ENCODE measurements around the gene WWOX.

Gene WWOX

GRCh38 chr16:78483124-78483992 lies 383.9 kb downstream of the WWOX start:
- DNase-seq: no peak

DNA sequence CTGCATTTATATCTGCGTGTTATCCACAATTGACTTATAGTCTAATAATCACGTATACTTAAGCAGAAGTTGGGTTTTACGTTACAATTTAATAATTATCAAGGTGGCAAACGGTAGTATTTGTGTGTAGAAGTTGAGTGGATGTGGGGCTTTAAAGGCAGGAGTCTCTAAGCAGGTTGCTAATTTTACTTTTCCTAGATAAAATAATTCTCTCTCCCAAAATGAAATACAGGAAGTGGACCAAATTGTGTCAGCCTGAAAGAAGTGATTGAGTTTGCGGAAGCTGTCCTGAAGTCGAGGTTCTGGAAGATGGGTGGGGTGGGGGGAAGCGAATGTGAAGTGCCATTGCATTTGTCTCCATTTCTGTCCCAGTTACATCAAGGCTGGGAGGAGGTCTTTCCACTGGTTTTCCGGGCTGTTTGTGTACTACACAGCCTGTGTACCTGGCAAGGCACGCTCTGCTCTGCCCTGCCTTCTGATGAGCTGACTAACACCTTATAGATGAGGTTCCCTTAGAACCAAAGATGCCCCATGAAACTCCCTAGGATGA lies 385.1 kb downstream of the WWOX start:
- DNase-seq: no peak

GRCh38 chr16:78485188-78485916 lies 385.9 kb downstream of the WWOX start:
- DNase-seq: no peak

DNA sequence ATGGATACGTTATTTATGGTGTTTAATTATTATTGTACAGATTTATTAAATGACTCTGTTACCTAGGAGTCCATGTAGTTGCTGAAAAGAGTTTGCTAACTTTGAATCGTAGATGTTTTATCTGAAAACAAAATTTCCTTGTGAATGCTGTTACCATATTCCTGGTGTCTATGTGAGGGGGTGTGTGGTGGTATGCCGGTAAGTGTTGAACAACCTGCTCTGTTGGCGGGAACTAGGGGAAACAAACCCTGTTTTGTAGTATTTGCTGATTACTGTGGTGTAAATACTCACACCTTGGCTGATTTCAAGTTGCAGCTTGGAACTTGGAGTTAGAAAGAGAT lies 386.4 kb downstream of the WWOX start:
- DNase-seq: no peak

DNA sequence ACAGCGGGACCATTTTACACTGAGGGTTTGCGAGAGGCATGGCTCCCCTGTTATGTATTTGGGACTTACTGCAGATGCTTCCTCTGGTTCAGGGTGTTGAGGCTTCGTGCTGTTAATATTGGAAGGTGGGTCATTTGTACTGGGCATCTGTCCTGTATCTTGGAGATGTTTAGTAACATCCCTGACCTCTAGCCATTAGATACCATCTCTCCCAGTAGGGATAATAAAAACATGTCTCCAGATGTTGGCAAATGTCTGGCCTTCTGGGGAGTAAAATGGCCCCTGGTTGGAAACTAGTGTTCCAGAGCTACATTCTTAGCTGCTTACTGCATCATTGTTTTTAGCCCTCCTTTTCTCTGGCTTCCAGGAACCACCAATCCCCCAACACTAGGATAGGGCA lies 388.0 kb downstream of the WWOX start:
- no peak for DNase-seq

- no peak for DNase-seq
Measured at GRCh38 chr16:78489072-78489471, 389.6 kb downstream of the WWOX start.

GRCh38 chr16:78489631-78490030 lies 390.2 kb downstream of the WWOX start:
- DNase-seq: no peak

- DNase-seq: no peak
Measured at GRCh38 chr16:78490431-78490830, 391.0 kb downstream of the WWOX start.

DNA sequence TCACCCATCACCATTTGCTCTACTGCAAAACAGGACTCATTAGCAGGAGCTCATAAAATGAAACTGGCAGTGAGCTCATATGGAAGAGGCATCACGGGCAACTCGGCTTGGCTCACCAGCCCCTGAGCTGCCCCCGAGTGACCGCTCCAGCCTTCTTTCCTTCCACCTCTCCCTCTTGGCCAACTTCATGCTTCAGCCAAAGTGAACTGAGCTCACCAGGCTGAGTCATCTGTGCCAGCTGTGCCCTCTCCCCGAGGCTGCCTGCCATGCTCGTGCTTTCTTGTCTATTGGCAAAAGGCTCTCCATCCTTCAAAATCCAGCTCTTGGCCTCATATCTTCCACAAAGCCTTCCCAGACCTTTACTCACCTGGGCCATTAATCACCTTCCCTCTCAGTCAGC lies 391.4 kb downstream of the WWOX start:
- no peak for DNase-seq

DNA sequence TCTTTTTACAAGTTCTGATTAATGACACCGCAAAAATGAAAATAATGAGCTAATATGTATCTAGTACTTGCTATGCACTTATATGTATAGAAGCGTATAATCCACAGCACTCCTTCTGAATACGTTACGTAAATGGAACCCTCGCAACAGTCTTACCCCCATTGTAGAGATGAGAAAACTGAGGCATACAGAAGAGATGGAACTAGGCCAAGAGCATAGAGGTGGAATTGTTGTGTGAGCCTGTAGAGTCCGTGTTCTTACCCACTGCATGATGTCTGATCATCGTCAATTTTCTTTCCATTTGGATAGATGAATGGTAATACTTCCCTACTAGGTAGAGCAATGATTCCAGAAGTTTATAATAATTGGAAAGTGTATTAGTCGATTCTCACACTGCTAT lies 394.1 kb downstream of the WWOX start:
- DNase-seq: no peak

GRCh38 chr16:78494105-78494504 lies 394.7 kb downstream of the WWOX start:
- no peak for DNase-seq

DNA sequence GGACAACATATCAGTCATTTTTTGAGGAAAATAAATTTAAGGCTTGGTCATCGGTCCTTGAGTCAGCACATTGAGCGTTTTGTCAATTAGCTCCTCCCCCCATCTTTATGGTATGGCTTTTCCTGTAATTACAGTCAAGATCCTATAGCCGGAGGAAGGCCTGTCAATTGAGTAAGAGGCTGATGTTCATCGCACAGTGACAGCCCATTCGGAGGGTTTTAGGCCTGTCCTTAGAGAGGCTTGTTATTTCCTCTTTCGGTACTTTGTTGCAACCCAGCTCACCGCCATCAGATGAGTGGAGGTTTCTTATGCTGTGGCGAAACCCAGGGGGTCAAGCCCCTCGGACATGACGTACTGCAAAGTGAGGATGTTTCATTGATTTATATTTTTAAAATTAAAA lies 395.2 kb downstream of the WWOX start:
- DNase-seq: no peak

GRCh38 chr16:78496189-78496588 lies 396.7 kb downstream of the WWOX start:
- no peak for DNase-seq

DNA sequence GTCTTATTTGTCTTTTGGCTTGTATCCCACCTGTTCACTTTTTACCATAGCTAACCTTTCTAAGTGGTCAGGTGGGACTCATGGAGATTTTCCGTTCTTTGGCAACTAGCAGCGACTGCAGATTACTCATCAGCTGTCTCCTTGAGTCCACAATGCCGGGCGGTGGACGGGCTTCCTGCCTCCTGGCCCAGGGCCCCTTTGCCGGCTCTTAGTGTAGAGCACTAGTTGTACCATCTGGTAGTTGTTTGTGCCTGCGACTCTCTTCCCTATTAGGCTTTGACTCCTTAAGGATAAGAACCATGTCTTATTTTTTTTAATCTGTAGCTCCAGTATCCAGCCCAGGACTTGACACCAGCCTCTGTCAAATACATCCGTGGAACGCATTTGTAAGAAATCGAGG lies 399.9 kb downstream of the WWOX start:
- no peak for DNase-seq

DNA sequence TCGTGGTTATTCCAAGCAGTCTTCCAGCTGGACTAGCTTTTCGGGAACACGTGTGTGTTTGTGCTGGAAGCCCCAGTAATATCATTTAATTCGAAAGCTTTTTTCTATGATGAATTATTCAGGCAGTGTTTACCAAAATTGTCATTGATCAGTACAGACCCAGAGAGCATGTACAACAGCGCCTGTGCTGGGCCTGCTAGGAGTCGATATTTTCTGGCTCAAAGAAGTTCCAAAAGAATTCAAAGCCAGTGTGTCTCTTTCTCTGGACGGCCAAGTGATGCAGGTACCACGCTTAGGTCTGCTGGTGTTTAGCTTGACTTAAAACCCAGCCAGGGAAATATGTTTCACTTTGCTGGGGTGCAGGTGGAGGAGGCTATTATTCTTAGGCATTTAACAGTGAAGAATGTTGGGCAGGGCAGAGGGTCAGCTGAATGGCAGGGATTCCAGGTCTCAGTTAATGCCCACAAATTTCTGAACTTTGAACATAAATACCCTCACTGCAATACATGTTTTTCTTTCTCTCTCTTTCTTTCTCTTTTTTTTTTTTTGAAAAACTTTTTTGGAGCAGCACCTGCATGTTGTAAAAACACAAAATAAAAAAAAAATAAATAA lies 401.3 kb downstream of the WWOX start:
- no peak for DNase-seq

DNA sequence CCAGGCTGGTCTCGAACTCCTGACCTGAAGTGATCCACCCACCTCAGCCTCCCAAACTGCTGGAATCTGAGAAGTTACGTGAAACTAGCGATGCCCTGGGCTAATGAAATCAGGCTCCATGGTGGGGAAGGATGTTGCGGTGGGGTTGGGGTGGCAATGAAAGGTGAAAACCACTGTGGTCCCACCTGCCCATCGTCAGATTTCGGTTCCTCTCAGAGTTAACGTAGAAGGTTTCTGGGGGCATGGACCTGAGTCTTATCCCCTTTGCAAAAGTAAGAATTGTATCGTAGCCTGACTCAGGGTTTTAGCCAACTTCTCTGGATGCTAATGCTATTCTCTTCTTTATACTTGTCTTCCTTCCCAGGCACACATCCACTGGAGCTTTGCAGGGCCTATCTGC lies 402.3 kb downstream of the WWOX start:
- no peak for DNase-seq

GRCh38 chr16:78502812-78503350 lies 403.4 kb downstream of the WWOX start:
- no peak for DNase-seq

- peak; percentile 55 for DNase-seq
Measured at GRCh38 chr16:78503602-78504001, 404.1 kb downstream of the WWOX start.

DNA sequence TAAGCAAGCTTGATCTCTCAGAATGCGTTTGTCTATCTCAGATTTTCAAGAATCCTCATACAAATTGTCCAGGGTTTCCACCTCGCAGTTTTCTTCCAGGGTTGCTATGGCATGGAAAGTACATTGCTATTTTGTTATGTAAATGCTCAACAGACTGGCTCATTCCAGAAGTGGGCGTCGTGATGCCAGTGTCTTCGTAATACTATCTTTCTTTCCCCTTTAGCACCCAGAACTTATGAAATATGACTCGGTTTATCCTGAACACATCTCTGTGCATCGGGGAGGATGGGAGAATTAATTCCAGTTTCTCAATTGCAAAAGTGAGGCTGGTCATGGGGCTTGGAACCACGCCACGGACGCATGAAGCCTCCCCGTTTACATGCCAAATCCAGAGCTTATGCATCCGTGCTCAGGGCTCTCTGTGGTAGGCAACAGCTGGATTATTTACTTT lies 405.0 kb downstream of the WWOX start:
- no peak for DNase-seq

DNA sequence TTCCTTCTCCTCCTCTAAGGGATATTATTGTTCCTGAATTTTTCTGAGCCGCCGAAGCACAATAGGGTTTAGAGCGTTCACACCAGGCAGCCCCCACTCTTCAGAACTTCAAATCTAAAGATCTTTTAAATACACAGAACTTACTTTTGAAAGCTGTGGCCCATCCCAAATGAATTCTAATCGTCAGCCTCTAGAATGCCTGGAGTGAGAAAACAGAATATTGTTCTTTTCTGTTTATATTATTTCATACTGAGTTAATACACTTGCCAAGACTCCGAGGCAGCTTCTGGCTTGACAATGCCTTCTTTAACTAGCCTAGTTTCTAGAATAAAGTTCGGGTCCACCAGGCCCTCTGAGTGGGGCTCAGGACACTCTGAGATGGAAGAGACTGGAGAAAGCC lies 405.6 kb downstream of the WWOX start:
- no peak for DNase-seq

DNA sequence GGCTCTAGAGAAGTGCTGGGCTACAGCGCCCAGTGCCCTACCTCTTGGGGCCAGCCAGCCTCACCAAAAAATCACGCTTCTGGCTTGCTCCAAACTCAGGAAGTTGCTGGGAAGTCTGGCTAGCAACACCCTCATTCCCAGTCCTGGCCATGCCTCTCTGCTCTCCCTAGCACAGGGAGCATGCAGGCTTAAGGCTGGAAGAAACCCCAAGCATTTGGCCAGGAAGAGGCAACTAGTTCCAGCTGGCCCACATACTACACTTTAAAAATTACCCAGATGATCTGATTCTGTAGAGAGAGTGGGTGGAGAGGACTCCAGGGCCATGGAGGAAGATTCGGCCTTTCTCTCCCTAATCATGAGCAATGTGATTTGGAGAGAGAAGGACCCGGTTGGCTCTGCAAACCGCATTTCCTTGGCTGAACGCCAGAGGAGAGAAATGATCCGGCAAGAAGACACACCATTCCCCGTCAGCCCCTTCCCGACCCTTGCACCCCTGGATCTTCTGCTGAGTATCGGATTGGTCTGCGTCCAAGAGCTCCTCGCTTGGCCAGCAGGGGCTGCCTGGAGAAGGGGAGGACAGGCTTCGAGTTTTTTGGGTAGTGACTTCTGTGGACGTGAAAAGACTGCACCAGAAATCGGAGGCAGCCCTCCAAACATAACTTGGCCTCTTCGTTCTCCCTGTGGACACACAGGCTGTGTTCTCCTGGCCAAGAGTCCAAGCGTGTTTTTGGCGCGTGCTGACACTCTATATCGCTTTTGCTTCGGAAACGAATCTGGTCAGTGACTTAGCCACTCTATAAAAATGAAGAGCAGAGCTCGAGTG lies 406.3 kb downstream of the WWOX start:
- no peak for DNase-seq

All from CD4-positive, alpha-beta T cell treated with Interleukin-6 for 4 hours (primary cell).